ENCODE measurements around the gene RCSD1.

- TF ChIP-seq SKIL (IDR thresholded peaks at IDR 0.05; ENCODE audit: low read depth, poor library complexity, severe bottlenecking) (no peak), HDAC2 (IDR thresholded peaks at IDR 0.05) (no peak), PBX3 (IDR thresholded peaks at IDR 0.05; ENCODE audit: insufficient replicate concordance, low read depth, low read length) (no peak), POLR2A (IDR thresholded peaks at IDR 0.05; ENCODE audit: low read depth, low read length) (no peak; the same call in 1 of the 2 replicates), HDGF (IDR thresholded peaks at IDR 0.05) (no peak), SMC3 (IDR thresholded peaks at IDR 0.05; ENCODE audit: borderline replicate concordance, low read length) (no peak), CREB1 (IDR thresholded peaks at IDR 0.05; ENCODE audit: low read depth) (no peak), EZH2 (IDR thresholded peaks at IDR 0.05; ENCODE audit: borderline replicate concordance, control insufficient read depth, low read depth, low read length) (no peak), CTCF (IDR thresholded peaks at IDR 0.05 in 2 of 3, conservative IDR thresholded peaks at IDR 0.05 in 1 of 3; ENCODE audit: control insufficient read depth in 2 of 3, extremely low read depth in 1 of 3, insufficient read depth in 1 of 3, low read depth in 3 of 3, low read length in 3 of 3) (no peak)
- TF ChIP-seq, protein P1, sequence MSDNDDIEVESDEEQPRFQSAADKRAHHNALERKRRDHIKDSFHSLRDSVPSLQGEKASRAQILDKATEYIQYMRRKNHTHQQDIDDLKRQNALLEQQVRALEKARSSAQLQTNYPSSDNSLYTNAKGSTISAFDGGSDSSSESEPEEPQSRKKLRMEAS (IDR thresholded peaks at IDR 0.05; ENCODE audit: low read depth, low read length): no peak
Observed at GRCh38 chr1:167641786-167642500, 11.9 kb downstream of the RCSD1 start.

Data from GM12878 (cell line).